Ishikawa (cell line): ENCODE data around the gene GTF3C1.

Experiments
- CEBPB ChIP-seq: IDR thresholded peaks from 2 replicates; pipeline ENCODE4 v1.6.1; 2012
- CREB1 ChIP-seq: IDR thresholded peaks from 2 replicates; pipeline ENCODE4 v1.6.1; 2012; ENCODE audit warnings: low read depth
- EGR1 ChIP-seq: IDR thresholded peaks from 2 replicates; pipeline ENCODE4 v1.6.1; 2012
- EP300 ChIP-seq: IDR thresholded peaks from 2 replicates; pipeline ENCODE4 v1.6.1; 2012; ENCODE audit warnings: borderline replicate concordance
- FOXM1 ChIP-seq: IDR thresholded peaks from 2 replicates; pipeline ENCODE4 v1.6.1; 2012; ENCODE audit warnings: low read depth, borderline replicate concordance
- NFIC ChIP-seq: IDR thresholded peaks from 2 replicates; pipeline ENCODE4 v1.6.1; 2012
- RAD21 ChIP-seq: IDR thresholded peaks from 2 replicates; pipeline ENCODE4 v1.6.1; 2012; ENCODE audit warnings: low read depth
- REST ChIP-seq: IDR thresholded peaks from 2 replicates; pipeline ENCODE4 v1.6.1; 2012; ENCODE audit warnings: low read depth, mild to moderate bottlenecking
- TAF1 ChIP-seq: IDR thresholded peaks from 2 replicates; pipeline ENCODE4 v1.6.1; 2012; ENCODE audit warnings: low read depth, mild to moderate bottlenecking
- TCF12 ChIP-seq: IDR thresholded peaks from 2 replicates; pipeline ENCODE4 v1.6.1; 2012; ENCODE audit warnings: low read depth
- TEAD4 ChIP-seq: IDR thresholded peaks from 2 replicates; pipeline ENCODE4 v1.6.1; 2012
- USF1 ChIP-seq: IDR thresholded peaks from 2 replicates; pipeline ENCODE4 v1.6.1; 2012
- YY1 ChIP-seq: IDR thresholded peaks from 2 replicates; pipeline ENCODE4 v1.6.1; 2012; ENCODE audit warnings: low read depth
- ZBTB7A ChIP-seq: IDR thresholded peaks from 2 replicates; pipeline ENCODE4 v1.6.1; 2012; ENCODE audit warnings: low read depth
- TF ChIP-seq, protein P1 (sequence below): IDR thresholded peaks from 2 replicates; pipeline ENCODE4 v1.6.1; 2012

GTF3C1 gene

GRCh38 chr16:27460663-27461482, 88.8 kb downstream of the GTF3C1 start:
- TF ChIP-seq, protein P1, sequence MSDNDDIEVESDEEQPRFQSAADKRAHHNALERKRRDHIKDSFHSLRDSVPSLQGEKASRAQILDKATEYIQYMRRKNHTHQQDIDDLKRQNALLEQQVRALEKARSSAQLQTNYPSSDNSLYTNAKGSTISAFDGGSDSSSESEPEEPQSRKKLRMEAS = no peak
- TF ChIP-seq TAF1 = no peak
- TF ChIP-seq TEAD4 = no peak
- no peak for TF ChIP-seq USF1
- TF ChIP-seq CREB1 = no peak
- TF ChIP-seq EGR1 = no peak
- no peak for TF ChIP-seq CEBPB
- TF ChIP-seq ZBTB7A = no peak
- TF ChIP-seq EP300 = no peak
- no peak for TF ChIP-seq FOXM1
- TF ChIP-seq REST = no peak
- TF ChIP-seq TCF12 = no peak
- no peak for TF ChIP-seq YY1
- TF ChIP-seq RAD21 = no peak
- no peak for TF ChIP-seq NFIC

- no peak for TF ChIP-seq YY1
- no peak for TF ChIP-seq EGR1
- TF ChIP-seq TCF12 = no peak
Measured at GRCh38 chr16:27460213-27460612, 89.5 kb downstream of the GTF3C1 start.

DNA sequence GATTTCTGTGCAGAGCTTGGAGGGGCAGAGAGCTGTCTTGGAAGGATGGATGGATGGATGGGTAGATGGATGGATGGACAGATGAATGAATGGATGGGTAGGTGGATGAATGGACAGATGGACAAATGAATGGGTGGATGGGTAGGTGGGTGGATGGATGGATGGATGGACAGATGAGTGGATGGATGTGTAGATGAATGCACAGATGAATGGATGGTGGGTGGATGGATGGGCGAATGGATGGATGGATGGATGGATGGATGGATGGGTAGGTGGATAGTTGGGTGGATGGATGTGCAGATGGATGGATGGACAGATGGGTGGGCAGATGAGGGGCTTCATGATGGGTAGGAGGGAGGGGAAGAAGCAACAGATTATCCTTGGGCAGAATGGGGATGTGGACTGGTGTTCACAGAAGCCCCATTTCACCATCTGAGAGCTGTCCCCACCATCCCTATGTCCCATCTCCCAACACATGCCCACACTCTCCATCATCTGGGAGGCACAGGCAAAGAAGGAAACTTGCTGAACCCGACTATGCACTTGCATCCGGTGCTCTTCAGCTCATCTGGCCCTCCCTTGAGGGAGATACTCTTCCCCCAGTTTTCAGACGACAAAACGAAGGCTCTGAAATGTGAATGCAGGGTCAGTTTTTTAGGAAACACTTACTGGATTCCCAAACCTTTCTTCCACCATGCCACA, 90.6 kb downstream of the GTF3C1 start:
- TF ChIP-seq CEBPB (no peak), ZBTB7A (no peak), TAF1 (no peak), USF1 (no peak), REST (no peak), EGR1 (no peak), CREB1 (no peak), EP300 (no peak), NFIC (no peak), YY1 (no peak), RAD21 (no peak), FOXM1 (no peak), TEAD4 (no peak), TCF12 (no peak)
- TF ChIP-seq, protein P1 = no peak

GRCh38 chr16:27458258-27458657, 91.5 kb downstream of the GTF3C1 start:
- TF ChIP-seq EGR1 (no peak), EP300 (no peak), FOXM1 (no peak), NFIC (no peak), YY1 (no peak), RAD21 (no peak), REST (no peak), USF1 (no peak), CEBPB (no peak), TEAD4 (no peak), CREB1 (no peak), ZBTB7A (no peak), TAF1 (no peak), TCF12 (no peak)
- TF ChIP-seq, protein P1 = no peak
